ENCODE measurements around the gene ESR2.
"Not testable (repeated sequence)": the region's sequence is repeated elsewhere in the genome, so short reads cannot be mapped to it uniquely, and the experiment has no call there.

ESR2 gene

GRCh38 chr14:64126548-64126947 is 167.6 kb downstream of the ESR2 start:
- no peak for DNase-seq

DNA sequence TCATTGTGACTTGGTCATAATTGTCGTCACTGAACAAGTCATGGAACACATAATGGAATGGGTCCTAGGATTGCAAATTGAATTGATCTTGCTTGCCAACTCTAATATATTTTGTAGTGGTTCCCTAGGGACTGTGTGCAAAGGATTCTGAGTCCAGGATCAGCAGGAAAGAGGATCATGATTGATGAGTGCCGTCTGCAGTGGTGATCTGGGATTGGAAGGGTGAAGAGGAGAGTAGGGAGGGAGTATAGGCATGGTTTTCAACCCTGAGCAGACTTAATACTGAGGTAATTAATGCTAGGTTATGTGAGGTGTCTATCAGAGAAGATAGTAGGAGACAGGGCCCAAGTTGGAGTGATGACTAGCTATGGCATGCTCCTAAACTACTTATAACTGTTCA is 168.9 kb downstream of the ESR2 start:
- no peak for DNase-seq

DNA sequence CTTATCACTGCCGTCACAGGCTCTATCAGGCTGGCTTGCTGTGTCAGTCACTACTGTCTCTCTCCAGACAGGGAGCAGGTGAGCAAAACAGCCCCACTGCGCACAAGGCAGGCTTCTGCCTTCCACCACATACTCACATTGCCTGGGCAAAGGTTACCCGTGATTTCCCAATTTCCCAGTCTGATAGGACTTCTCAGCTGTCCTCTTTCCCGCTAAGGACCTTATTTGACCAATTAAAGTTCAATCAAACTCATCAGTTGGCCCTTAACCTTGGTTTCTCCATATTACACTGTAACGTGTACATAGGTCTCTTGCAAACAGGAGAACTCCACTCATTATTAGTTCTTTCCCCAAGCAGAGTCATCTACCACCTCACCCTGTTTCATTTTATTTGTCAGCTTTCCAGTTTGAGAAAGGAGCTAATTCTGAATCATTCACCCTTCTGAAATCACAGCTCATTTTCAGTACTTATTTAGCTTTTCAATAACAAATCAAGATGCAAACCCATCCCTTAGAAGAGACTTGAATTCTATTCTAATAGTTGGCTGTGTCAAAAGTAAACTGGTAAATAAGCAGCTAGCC is 170.8 kb downstream of the ESR2 start:
- DNase-seq: no peak

- no peak for DNase-seq
These were observed 174.2 kb downstream of the ESR2 start for GRCh38 chr14:64119980-64120379.

DNA sequence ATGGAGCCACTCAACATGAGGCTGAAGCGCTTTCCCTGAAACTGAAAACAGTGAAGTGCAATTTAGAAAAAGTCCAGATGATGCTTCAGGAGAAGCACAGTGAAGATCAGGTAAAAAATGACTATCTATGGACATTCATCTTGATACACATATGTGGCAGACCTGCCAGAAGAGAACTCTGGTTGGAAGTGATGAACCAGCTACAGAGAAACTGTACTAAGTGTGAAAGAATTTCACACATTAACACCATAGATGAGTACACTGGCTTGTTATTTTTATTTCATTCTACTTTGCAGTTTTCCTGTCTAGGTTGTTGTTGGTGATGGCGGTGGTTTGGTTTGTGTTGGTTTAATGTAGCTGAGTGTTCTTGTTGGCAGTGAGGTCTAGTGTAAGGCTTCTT is 174.7 kb downstream of the ESR2 start:
- DNase-seq: no peak

DNA sequence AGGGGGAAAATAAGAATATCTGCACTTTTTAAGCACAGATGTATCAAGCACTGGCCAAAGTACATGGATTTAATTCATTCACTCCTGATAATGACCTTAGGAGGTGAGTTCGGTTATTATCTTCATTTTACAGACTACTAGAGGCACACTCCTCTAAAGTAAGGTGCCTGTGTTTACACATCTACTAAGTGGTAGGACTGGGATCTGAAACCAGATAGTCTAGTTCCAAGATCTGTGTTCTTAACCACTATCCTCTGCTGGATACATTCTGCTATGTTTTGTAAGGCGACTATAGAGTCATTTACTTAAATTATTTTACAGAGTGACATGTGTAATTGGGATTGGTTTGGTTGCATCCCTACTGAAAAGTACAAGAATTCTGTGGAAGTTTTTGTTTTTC is 175.3 kb downstream of the ESR2 start:
- no peak for DNase-seq

- DNase-seq: not testable (repeated sequence)
These were observed 175.8 kb downstream of the ESR2 start for GRCh38 chr14:64118403-64118742.

DNA sequence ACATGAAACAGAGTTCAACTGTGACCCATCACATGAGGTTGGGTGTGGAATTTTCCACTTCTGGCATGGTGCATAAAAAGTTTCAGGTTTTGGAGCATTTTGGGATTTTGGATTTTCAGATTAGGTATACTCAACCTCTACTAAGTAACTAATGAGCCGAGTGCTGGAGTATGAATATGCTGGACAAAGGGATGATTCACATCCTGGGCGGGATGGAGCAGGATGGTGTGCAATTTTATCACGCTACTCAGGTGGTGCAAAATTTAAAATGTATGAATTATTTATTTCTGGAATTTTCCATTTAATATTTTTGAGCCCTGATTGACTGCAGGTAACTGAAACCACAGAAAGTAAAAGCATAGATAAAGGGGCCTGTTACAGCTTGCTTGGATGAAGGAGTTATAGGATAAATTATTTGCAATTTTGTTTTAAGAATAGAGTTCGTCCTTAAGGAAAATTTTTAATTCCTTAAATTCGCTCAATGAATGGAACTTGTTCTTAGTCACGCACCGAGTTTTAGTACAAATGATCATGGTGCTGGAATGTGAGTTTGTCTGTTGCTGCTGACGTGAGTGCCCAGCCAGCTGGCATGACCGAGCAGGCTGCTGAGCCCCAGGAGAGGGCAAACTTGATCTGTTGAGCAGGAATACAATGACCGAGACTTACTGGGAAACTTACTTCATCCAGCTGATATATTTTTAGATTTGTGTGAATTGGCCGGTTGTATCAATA is 176.3 kb downstream of the ESR2 start:
- DNase-seq: no peak

DNA sequence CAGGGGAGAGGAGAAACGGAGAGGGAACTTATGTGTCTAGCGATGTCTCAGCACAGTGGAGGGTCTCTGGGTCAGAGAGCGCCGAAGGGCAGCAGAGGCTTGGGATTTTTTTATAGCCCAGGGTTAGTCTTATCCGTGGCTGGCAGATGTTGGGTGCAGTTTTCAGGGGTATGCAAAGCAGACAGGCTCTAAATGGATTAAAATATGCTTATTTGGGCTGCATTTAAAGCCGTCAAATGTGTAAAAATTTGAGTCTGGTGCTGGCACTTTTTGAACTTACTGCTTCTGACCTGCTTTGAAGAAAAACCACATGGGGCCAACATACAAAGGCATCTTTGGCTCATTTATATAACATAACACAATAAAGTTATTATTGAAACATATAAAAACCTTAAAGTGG is 178.8 kb downstream of the ESR2 start:
- no peak for DNase-seq

DNA sequence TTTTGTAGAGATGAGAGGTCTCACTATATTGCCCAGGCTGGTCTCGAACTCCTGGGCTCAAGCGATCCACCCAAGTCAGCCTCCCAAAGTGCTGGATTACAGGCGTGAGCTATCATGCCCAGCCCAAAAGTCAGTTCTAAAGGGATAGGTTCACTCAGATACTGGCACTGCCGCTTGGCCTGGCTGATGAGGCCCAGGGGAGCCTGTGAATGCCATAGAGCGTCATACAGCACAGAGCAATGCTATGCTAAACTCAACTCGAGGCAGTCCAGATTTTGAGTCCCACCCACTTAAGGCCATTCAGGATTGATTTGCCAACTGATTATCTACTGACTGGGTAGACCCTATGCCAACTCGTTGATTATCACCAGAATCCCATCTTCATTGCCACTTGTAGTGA is 179.4 kb downstream of the ESR2 start:
- no peak for DNase-seq

- no peak for DNase-seq
These were observed 180.0 kb downstream of the ESR2 start for GRCh38 chr14:64114166-64114565.

GRCh38 chr14:64112867-64113678 is 181.1 kb downstream of the ESR2 start:
- DNase-seq: no peak

DNA sequence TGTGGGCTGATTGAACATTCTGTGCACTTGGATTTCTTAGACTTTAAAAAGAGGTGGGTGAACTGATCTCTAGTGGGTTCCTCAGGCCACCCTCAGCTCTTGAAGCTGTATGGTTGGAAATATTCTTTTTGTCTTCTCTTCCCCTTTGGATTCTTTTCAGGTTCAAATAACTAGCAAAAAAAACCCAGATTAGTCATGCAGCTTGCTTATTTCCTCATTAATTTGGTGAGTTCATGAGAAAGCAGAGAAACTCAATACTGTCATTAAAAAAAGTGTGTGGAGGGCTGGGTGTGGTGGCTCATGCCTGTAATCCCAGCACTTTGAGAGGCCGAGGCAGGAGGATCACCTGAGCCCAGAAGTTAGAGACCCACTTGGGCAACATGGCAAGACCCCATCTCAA is 183.4 kb downstream of the ESR2 start:
- peak in 1 of 4 experiments; percentile 4 for DNase-seq

DNA sequence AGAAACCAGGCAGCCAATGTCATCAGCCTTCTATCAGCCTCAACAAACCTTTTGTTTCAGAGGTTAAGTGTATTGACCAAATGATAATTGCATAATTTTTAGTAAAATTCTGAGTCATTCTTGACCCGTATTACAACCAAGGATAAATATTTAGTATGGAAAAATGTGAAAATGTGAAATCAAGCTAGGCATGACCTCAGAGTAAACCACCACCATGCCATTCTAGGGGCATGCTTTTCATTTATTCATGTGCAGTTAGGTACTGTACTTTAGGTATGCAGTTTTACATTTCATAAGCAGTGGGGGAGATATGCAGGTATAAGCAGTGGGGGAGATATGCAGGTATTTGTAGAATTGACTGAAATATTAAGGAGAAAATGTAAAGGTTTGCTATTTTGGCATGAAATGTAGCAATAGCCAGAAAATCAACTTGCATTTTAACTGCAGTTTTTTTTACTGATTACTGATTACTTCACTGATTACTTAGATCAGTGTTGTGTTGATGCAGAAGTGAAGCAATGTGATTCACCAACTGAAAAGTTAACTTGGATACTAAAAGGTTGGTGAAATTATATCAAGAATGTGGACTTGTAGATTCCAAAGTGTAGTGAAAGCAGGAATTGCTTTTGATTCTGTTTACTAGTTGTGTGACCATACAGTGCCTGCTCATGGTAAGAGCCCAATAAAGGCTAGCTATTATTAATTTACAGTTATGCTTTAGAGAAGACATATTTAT is 184.2 kb downstream of the ESR2 start:
- no peak for DNase-seq

DNA sequence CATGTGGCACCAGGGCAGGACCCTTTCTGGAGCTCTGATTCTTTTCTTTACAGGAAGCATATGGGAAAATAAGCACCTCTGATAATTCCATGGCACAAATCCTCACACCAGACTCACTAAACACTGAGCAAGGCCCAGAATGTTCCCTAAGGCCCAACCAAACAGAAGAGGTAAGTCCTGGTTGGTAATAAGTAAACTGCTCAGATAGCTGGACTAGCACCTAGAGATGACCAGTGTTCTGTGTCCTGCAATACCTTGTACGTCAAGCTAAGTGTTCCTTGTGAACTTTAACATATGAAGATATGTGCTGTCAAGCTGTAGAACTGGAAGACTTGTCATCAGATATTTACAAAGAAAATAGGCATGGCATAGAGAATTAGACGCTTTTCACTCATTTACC is 186.7 kb downstream of the ESR2 start:
- DNase-seq: no peak

GRCh38 chr14:64098120-64098519 is 196.1 kb downstream of the ESR2 start:
- no peak for DNase-seq

- DNase-seq: no peak
These were observed 198.6 kb downstream of the ESR2 start for GRCh38 chr14:64095620-64096019.

DNA sequence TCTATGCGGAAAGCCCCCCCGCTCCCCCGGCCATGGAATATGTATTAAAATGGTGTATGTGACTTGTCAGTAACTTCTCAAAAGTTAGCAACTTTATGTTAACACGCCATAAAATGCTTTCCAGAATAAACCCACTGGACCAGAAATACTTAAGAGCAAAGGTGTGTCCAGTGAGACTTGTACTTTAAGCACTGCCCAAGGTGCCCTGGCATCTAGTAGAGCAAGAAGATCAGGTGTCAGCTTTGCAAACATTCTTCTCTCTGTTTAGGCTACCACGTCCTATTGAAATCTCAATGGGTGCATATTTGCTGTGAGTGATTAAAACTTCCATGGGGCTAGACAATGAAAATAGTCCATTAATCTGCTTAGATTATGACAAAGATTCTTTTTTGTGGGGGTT is 201.2 kb downstream of the ESR2 start:
- DNase-seq: no peak

DNA sequence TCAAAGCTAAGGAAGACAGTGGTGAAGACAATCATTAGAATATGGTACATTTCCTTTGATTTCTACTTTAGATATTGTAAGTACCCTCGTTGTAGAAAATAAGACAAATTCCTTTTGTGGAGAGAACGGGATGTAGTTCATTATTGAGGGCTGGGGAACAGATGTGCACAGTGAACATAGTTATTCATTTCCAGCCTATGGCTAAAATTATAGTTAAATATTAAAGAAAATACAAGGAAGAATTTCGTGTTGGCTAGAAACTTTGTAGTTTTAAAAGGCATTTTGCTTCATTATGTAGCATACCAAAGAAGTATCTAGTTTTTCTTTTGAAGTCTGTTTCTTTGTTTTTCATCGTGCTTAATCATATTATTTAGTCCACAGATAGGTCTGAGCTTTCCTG is 201.8 kb downstream of the ESR2 start:
- DNase-seq: no peak

DNA sequence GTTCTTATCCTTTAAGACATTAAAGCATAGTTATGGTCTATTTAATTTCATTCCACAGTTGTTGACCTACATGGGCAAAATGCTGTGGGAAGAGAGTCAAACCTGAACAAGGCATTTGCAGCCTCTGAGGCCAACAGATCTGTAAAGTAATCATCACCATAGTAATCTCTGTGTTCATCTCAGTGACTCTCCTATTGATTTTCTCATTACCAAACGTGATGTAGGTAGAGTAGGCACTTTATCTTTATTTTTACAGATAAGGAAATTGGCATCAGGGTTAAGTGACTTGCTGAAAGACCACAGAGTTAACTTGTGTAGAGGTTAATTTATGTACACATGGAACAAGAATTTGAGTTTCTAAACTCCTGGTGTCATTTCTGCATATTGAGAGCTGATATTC is 203.0 kb downstream of the ESR2 start:
- no peak for DNase-seq

GRCh38 chr14:64089920-64090319 is 204.3 kb downstream of the ESR2 start:
- DNase-seq: no peak

DNA sequence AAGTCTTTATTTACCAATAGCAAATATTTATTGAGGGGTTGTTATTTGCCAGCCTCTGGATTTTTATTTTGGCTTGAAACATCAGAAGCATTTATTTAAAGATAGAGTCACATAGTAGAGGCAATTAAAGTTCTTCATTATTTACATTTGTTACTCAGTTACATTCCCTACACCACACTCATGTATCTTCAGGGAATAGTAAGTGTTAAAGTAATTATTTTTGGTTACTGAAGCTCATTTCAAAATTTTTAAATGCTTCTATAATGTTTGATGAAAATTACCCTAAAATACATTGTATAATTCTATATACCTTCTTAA is 205.6 kb downstream of the ESR2 start:
- no peak for DNase-seq

- no peak for DNase-seq
These were observed 211.3 kb downstream of the ESR2 start for GRCh38 chr14:64082837-64083236.

Data from suppressor macrophage (primary cell).